ENCODE results near the gene MYO3B.

MYO3B gene

GRCh38 chr2:170685591-170685990, 507.6 kb downstream of the MYO3B start:
- no peaks in the 10 kb centered on the region for H3K36me3 ChIP-seq
- TF ChIP-seq CTCF (IDR thresholded peaks at IDR 0.05; ENCODE audit: low read depth, low read length), result no peak
- peak; percentile 56 for DNase-seq

GRCh38 chr2:170689481-170689880, 511.5 kb downstream of the MYO3B start:
- H3K4me3 ChIP-seq (ENCODE audit: low read depth, low read length), result no peak overlapping the region
- no peak for DNase-seq
- no peaks in the 10 kb centered on the region for H3K36me3 ChIP-seq
- no peak for TF ChIP-seq CTCF (IDR thresholded peaks at IDR 0.05; ENCODE audit: low read depth, low read length)
- H3K27ac ChIP-seq, result no peak overlapping the region
- H3K27me3 ChIP-seq (ENCODE audit: insufficient read depth, low read depth, severe bottlenecking), result no peaks in the 10 kb centered on the region
- H3K9me3 ChIP-seq (ENCODE audit: severe bottlenecking), result no peaks in the 10 kb centered on the region

More at GRCh38 chr2:170685591-170685990, 507.6 kb downstream of the MYO3B start:
- H3K27me3 ChIP-seq (ENCODE audit: insufficient read depth, low read depth, severe bottlenecking), result no peaks in the 10 kb centered on the region
- no peak overlapping the region for H3K27ac ChIP-seq
- no peak overlapping the region for H3K4me3 ChIP-seq (ENCODE audit: low read depth, low read length)
- no peaks in the 10 kb centered on the region for H3K9me3 ChIP-seq (ENCODE audit: severe bottlenecking)

- Histone ChIP-seq H3K36me3 (no peaks in the 10 kb centered on the region), H3K27me3 (ENCODE audit: insufficient read depth, low read depth, severe bottlenecking) (no peaks in the 10 kb centered on the region), H3K9me3 (ENCODE audit: severe bottlenecking) (no peaks in the 10 kb centered on the region), H3K27ac (no peak overlapping the region), H3K4me3 (ENCODE audit: low read depth, low read length) (no peak overlapping the region)
- DNase-seq, result no peak
- TF ChIP-seq CTCF (IDR thresholded peaks at IDR 0.05; ENCODE audit: low read depth, low read length), result no peak
Measured at GRCh38 chr2:170690640-170691039, 512.7 kb downstream of the MYO3B start.

- no peaks in the 10 kb centered on the region for H3K27me3 ChIP-seq (ENCODE audit: insufficient read depth, low read depth, severe bottlenecking)
- H3K36me3 ChIP-seq, result no peaks in the 10 kb centered on the region
- no peak overlapping the region for H3K27ac ChIP-seq
- DNase-seq, result no peak
- H3K9me3 ChIP-seq (ENCODE audit: severe bottlenecking), result no peaks in the 10 kb centered on the region
- H3K4me3 ChIP-seq (ENCODE audit: low read depth, low read length), result no peak overlapping the region
- no peak for TF ChIP-seq CTCF (IDR thresholded peaks at IDR 0.05; ENCODE audit: low read depth, low read length)
Measured at GRCh38 chr2:170694316-170694715, 516.4 kb downstream of the MYO3B start.

- no peaks in the 10 kb centered on the region for H3K27me3 ChIP-seq (ENCODE audit: insufficient read depth, low read depth, severe bottlenecking)
- no peak overlapping the region for H3K27ac ChIP-seq
- H3K4me3 ChIP-seq (ENCODE audit: low read depth, low read length), result no peak overlapping the region
- DNase-seq, result no peak
- H3K9me3 ChIP-seq (ENCODE audit: severe bottlenecking), result no peaks in the 10 kb centered on the region
- no peak for TF ChIP-seq CTCF (IDR thresholded peaks at IDR 0.05; ENCODE audit: low read depth, low read length)
- H3K36me3 ChIP-seq, result no peaks in the 10 kb centered on the region
Measured at GRCh38 chr2:170695521-170696410, 517.8 kb downstream of the MYO3B start.
